HG03108 (cell line): Measurements from ENCODE around the gene PKIB.
"Not testable (repeated sequence)": the region's sequence is repeated elsewhere in the genome, so short reads cannot be mapped to it uniquely, and the experiment has no call there.

Experiments used
- ATAC-seq: cut with Tn5 transposase; IDR thresholded peaks from one replicate; pipeline ENCODE4 v1.9.1; 2021; ENCODE audit warnings: moderate library complexity; ENCODE audit not compliant: unreplicated experiment

PKIB gene

GRCh38 chr6:122620428-122620827 lies 10.2 kb downstream of the PKIB start:
- no peak for ATAC-seq

- ATAC-seq: no peak
Observed at GRCh38 chr6:122620902-122621301, 10.7 kb downstream of the PKIB start.

DNA sequence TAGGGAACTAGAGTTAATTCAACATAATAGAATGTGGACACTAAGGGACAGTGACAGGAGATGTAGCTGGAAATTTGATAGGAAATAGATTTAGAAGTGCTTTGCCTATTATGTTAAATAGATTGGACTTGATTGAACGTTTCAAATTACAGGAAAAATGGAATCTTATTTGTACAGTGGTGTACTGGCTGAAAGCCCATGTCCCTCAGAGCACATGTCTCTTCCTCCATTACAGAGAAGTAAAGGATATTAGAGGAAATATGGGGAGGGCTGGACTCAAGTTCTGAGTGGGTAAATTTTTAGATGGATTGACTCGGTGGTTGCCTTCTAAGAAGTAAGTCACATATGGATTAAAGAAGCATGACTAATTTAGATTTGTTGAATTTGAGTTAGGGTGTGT lies 11.4 kb downstream of the PKIB start:
- ATAC-seq: no peak

- ATAC-seq: no peak
Observed at GRCh38 chr6:122622479-122622878, 12.3 kb downstream of the PKIB start.

GRCh38 chr6:122623279-122623678 lies 13.1 kb downstream of the PKIB start:
- no peak for ATAC-seq

- no peak for ATAC-seq
Observed at GRCh38 chr6:122624853-122625252, 14.6 kb downstream of the PKIB start.

- no peak for ATAC-seq
Observed at GRCh38 chr6:122628714-122629113, 18.5 kb downstream of the PKIB start.

DNA sequence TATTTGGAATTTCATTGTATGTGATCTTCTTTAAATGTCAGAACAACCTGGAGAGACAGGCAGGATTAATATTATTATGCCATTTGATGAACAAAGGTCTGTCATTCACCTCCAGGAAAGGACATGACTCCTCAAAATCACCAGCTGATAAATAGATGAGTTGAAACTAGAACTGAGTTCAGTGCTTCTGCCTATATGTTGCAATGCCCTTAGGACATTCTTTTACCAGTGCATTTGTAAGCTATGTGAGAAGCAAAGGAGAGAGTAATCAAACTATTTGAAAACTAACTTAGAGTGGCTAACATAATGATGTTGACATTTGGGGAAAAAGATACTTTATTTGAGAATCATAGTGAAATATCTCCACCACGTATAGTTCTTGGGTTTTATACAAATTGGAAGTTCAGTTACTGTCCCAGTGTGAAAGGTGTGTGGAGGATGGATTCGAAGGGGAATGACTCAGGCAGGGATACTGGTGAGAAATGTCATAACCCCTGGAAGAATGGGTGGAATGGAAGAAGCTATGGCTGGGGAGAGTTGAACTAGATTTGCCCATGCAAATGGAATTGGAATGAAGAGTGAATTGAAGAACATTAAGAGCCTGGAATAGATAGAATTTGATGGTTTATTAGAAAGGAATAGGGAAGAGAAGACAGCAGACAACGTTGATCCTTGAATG lies 21.5 kb downstream of the PKIB start:
- ATAC-seq: no peak

- no peak for ATAC-seq
Observed at GRCh38 chr6:122640366-122640765, 30.2 kb downstream of the PKIB start.

GRCh38 chr6:122641819-122642218 lies 31.6 kb downstream of the PKIB start:
- no peak for ATAC-seq

GRCh38 chr6:122642604-122643003 lies 32.4 kb downstream of the PKIB start:
- not testable (repeated sequence) for ATAC-seq

- ATAC-seq: no peak
Observed at GRCh38 chr6:122645256-122645655, 35.1 kb downstream of the PKIB start.

GRCh38 chr6:122647765-122648164 lies 37.6 kb downstream of the PKIB start:
- ATAC-seq: no peak

- no peak for ATAC-seq
Observed at GRCh38 chr6:122648726-122649125, 38.5 kb downstream of the PKIB start.

DNA sequence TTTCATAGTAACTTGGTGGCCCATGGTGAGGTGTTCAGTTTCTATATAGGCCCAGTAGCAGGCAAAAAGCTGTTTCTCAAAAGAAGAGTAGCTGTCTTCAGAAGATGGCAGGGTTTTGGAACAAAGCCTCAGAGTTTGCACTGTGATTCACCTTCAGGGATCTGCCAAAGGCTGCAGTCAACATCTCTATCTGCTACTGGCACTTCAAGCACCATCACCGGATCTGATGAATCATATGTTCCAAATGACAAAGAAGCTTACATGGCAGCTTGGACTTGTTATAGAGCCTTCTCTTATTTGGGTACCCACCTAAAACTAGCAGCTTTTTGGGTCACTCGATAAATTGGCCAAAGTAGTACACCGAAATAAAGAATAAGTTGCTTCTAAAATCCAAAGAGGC lies 39.5 kb downstream of the PKIB start:
- ATAC-seq: no peak

DNA sequence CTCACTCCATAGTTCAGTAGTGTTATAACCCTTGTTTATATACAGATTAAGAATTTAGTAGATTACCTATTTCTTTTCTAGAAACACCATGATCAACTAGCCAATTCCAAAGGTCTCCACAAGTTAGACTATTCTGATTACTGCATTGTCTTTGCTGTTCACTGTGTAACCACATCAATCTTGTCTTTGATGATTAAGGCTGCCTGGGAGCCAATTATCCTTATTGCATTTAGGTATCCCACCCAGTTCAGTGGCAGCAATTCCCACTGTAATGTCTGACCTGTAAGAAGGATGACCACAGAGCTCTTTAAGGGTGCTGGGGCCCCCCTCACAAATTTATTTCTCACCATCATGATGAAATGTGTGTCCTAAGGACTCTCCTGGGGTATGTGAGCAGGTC lies 40.2 kb downstream of the PKIB start:
- ATAC-seq: no peak

GRCh38 chr6:122651031-122651430 lies 40.8 kb downstream of the PKIB start:
- no peak for ATAC-seq

DNA sequence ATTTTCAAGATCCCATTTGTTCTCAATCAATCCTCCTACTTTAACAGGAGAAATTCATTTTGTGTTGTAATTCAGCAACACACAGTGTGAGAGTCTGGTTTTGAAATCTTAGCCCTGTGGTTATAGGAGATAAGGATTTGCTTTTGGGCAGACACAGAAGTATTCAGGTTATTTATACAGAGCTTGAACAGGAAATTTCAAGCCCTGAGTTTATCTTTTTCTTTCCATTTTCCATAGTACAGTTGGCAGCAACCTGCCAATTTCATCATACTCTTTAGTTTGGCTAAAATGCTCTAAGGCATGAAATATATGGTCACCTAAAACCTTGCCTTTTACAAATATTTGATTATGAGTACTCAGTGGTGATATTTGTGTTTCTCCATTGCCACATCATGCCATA lies 41.4 kb downstream of the PKIB start:
- ATAC-seq: no peak

DNA sequence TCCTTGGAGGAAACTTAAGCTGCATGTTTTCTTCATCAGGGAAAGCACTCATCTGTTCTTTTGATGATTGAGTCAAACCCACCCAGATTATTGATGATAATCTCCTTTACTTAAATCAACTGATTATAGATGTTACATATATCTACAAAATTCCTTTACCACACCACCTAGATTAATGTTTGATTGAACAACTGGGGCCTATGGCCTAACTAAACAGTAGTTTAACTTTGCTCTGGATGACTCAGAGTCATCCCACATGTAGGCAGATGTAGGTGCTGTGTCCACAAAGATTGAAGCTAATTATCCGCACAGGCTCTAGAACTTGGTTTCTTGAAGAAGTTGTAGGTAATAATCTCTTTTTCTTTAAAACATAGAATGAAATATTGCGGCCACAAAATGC lies 42.2 kb downstream of the PKIB start:
- no peak for ATAC-seq

- no peak for ATAC-seq
Observed at GRCh38 chr6:122653094-122653493, 42.9 kb downstream of the PKIB start.

DNA sequence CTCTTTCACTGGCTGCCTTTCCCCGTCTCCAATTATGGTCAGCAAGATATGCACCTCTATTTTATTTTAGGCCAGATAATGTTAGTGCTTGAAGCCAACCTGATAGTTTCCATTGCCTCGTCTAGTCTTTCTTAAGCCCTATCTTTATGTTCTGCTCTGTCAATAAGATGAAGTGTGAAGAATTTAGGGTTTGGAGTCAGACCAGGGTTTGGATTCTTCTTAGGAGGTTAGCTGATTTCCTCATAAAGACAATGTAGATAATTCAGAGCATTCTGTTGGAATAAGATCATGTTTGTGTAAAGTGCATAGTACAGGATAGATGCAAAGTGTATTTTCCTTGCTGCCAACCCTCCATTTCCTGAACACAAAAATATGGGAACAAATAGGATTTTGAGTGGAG lies 43.8 kb downstream of the PKIB start:
- ATAC-seq: no peak

- no peak for ATAC-seq
Observed at GRCh38 chr6:122657601-122658000, 47.4 kb downstream of the PKIB start.

GRCh38 chr6:122660296-122660695 lies 50.1 kb downstream of the PKIB start:
- no peak for ATAC-seq
